ENCODE measurements around the gene ZNF146.

GRCh38 chr19:36265064-36265463, 50.2 kb downstream of the ZNF146 start:
- TF ChIP-seq CTCF (IDR thresholded peaks at IDR 0.05; ENCODE audit: low read depth, low read length) (no peak), EZH2phosphoT487 (IDR thresholded peaks at IDR 0.05; ENCODE audit: low read depth) (no peak)

Data from OCI-LY3 (cell line).